Measurements from ENCODE around the gene GNS.

The GNS gene

GRCh38 chr12:64671681-64672080, 87.5 kb downstream of the GNS start:
- no peak for DNase-seq

GRCh38 chr12:64670919-64671639, 88.1 kb downstream of the GNS start:
- no peak for DNase-seq

- DNase-seq, result peak in 1 of 5 experiments; percentile 52
These were observed 89.2 kb downstream of the GNS start for GRCh38 chr12:64670019-64670418.

GRCh38 chr12:64669270-64669842, 89.8 kb downstream of the GNS start:
- peak in 3 of 5 experiments; percentile 27 to 92 (median 89) for DNase-seq

- DNase-seq, result no peak
These were observed 91.4 kb downstream of the GNS start for GRCh38 chr12:64667793-64668192.

- DNase-seq, result no peak
These were observed 92.9 kb downstream of the GNS start for GRCh38 chr12:64666054-64666914.

GRCh38 chr12:64665514-64665913, 93.7 kb downstream of the GNS start:
- peak in 4 of 5 experiments; percentile 26 to 77 (median 65) for DNase-seq
